Stimulated activated CD8-positive, alpha-beta memory T cell treated with anti-CD3 and anti-CD28 coated beads, Interleukin-4, amount 100 ng/mL, for 4 hours (primary cell): ENCODE data around the gene SH3GLB1.

ENCODE experiments used
- DNase-seq, 2 donors: peaks; one replicate each; pipeline ENCODE4 v3.0.0-alpha.2; 2020; ENCODE audit warnings: low read depth in 2 of 2, low spot score in 1 of 2

The SH3GLB1 gene

GRCh38 chr1:86733340-86733739 lies 29.0 kb downstream of the SH3GLB1 start:
- no peak for DNase-seq

DNA sequence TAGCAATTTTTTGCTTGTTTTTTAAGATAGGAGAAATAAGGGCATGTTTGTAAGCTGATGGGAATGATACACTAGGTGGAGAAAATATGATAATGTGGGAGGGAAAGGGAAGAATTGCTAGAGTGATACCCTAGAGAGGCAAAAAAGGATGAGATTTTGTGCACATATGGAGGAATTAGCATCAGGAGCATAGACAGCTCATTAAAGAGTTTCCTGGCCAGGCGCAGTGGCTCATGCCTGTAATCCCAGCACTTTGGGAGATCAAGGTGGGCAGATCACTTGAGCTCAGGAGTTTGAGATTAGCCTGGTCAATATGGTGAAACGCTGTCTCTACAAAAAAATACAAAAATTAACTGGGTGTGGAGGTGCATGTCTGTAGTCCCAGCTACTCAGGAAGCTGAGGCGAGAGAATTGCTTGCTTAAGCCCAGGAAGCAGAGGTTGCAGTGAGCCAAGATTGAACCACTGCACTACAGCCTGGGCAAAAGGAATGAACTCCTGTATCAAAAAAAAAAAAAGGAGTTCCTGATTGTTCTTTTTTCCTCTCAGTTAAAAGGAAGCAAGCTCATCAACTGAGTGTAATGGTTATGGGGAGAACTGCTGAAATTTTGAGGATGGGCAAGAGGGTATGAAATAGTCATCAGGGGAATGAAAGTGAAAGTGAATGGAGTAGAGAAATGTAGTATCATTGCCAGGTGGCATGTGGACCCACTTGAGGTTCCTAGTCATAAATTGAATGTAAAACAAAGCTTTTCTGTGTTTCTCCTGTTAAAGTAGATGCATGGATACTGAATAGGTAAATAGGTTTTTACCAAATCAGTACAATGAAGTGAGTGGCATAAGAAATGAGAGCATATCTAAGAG lies 35.5 kb downstream of the SH3GLB1 start:
- no peak for DNase-seq

DNA sequence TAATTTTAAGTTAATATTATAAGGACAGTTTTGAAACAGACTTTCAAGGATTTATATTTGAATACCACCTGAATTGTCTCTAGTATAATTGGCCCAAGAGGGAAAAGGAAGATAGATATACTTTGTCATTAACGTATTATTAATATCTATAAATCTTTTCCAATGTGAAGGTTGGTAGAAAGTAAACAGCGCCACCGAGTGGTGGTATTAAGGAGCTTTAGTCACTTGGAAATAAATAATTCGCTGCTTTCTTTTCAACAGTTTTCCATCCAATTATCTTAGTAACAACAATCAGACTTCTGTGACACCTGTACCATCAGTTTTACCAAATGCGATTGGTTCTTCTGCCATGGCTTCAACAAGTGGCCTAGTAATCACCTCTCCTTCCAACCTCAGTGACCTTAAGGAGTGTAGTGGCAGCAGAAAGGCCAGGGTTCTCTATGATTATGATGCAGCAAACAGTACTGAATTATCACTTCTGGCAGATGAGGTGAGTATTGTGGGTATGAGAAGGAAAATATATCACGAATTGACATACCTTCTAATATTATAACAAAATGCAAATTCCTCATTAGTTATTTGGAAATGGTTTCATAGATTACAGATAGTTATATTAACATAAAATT lies 37.7 kb downstream of the SH3GLB1 start:
- peak in 1 of 2 donors; percentile 13 for DNase-seq

GRCh38 chr1:86747304-86747703 lies 42.9 kb downstream of the SH3GLB1 start:
- DNase-seq, result no peak

DNA sequence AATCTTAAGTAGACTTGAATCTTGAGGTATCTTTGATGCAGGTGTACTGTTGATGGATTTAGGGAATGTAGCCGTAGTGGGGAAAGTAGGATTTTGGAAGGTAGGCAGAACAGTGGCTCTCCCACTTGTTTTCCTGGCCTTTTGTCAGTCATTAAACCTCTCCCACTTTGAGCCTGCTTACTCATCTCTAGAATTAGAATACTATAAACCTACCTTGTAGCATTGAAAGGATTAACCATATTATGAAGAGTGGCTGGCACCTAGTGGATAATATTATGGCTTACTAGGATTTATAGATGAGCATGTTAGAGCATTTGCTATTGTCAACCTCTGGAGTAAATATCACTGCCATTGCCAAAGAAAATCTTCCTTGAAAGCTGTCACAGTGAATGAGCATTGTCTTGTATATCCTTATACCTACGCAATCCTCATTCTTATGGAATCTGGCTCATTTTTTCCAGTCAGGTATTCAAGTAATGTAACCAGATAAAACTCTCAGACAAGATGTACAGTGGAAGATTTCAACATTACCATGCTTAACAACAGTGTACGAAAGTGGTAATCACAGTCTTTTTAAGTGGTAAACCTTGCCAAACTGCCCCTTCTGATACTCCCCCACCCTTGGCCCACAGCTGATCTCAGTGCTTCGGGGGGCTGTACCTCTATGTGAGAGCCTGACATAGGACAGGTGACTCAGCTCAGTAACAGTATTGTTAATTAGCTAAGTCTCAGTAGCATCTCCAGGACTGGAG lies 44.4 kb downstream of the SH3GLB1 start:
- DNase-seq, result no peak

GRCh38 chr1:86750076-86750475 lies 45.7 kb downstream of the SH3GLB1 start:
- no peak for DNase-seq

DNA sequence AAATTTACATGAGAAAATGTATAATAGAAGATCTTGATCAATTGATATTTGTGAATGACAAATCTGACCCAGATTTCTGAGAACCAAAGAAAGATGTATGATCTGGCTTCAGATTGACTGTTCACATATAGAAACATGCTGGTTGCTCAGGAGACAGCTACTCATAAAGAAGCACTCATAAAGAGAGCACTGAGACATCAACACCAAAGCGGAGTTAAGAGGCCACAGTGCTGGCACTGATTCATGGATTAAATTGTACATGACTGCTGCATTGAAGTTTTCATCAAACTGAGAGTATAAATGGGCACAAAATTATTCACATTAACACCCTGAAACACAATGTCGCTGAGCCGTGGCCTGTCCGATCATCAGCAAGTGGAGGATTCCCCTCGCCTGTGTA lies 46.2 kb downstream of the SH3GLB1 start:
- DNase-seq, result no peak

DNA sequence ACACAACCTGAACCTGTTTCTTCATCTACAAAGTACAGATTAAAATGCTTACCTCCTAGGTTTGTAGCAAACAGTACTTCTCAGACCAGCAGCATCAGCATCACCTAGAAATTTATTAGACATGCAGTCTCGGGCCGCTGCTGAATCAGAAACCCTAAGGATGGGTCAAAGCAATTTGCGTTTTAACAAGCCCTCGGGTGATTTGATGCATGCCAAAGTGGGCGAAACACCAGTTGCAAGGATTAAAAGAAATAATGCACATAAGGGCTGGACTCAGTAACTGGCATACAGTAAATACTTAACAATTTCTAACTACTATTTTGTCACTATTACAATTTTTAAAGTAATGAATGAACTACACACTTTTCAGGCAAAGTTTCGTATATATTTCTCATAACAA lies 47.5 kb downstream of the SH3GLB1 start:
- DNase-seq, result no peak

- DNase-seq, result no peak
These were observed 49.3 kb downstream of the SH3GLB1 start for GRCh38 chr1:86753700-86754099.

GRCh38 chr1:86754265-86754974 lies 50.0 kb downstream of the SH3GLB1 start:
- no peak for DNase-seq

GRCh38 chr1:86756062-86756406 lies 51.7 kb downstream of the SH3GLB1 start:
- DNase-seq, result no peak

- DNase-seq, result no peak
These were observed 53.1 kb downstream of the SH3GLB1 start for GRCh38 chr1:86757272-86757984.

DNA sequence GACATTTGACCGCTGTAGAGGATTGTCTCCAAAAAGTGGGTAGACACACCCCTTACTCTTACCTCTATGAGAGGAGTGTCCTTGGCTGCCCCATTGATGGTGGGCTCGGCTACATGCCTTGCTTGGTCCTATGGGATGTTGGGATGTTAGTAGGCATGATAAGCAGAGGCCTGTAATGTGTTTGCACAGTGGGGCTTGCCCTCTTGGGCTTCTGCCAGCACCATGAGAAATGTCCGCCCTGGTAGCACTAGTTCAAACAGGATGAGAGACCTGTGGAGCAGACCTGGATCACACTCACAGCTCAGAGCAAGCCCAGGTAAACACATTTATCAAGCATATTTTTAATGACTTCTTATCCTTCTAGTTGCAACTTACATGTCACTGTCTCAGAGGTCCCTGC lies 54.2 kb downstream of the SH3GLB1 start:
- DNase-seq, result no peak

- DNase-seq, result no peak
These were observed 55.8 kb downstream of the SH3GLB1 start for GRCh38 chr1:86760199-86760598.

- no peak for DNase-seq
These were observed 58.0 kb downstream of the SH3GLB1 start for GRCh38 chr1:86762336-86762735.

DNA sequence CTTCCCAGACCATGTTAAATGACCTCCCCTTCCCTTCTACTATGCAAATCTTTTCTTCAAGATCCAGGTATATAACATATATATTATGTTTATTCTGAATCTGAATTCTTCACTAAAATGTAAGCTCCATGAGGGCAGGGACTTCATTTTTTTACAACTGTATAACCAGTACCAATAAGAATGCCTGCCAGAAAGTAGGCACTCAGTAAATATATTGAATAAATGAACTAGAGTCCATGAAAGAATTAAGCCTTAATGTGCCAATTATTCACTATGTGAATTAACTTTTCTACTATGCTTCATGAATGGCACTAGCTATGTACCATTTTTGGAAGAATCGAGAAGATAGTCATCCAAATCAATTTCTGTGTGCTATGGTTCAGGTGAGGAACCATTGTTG lies 60.1 kb downstream of the SH3GLB1 start:
- no peak for DNase-seq

- no peak for DNase-seq
These were observed 60.7 kb downstream of the SH3GLB1 start for GRCh38 chr1:86765073-86765472.

- DNase-seq, result no peak
These were observed 61.3 kb downstream of the SH3GLB1 start for GRCh38 chr1:86765674-86766073.

DNA sequence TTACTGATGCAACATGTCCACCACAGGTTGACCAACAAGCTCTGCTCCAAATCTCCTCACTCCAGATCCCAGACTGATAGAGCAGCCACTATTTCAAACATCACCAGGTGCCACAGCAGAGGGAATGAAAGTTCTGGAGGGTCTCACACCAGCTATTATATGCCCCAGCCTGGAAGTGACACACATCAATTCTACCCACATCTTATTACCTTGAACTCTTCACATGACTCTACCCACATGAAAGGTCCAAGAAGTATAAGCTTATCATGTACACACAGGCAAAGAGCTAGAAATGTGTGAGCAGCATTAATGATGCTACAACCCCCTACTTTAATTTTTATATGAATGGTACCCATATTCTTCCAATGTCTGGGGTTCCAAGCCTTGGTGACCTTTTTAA lies 64.2 kb downstream of the SH3GLB1 start:
- no peak for DNase-seq

- DNase-seq, result no peak
These were observed 64.7 kb downstream of the SH3GLB1 start for GRCh38 chr1:86769065-86769464.
